NCI-H146 (cell line): ENCODE results near the gene TNXB.
A peak's percentile ranks its signal among the peaks of the same experiment; 100 is the strongest.
"Not testable (repeated sequence)": the region's sequence is repeated elsewhere in the genome, so short reads cannot be mapped to it uniquely, and the experiment has no call there.

Experiments used
- DNase-seq: peaks from one replicate; lab custom pipeline; 2025; lab: John Stamatoyannopoulos, UW

TNXB gene

GRCh38 chr6:32058511-32058963, 50.6 kb downstream of the TNXB start:
- no peak for DNase-seq

GRCh38 chr6:32057966-32058365, 51.2 kb downstream of the TNXB start:
- DNase-seq = no peak

DNA sequence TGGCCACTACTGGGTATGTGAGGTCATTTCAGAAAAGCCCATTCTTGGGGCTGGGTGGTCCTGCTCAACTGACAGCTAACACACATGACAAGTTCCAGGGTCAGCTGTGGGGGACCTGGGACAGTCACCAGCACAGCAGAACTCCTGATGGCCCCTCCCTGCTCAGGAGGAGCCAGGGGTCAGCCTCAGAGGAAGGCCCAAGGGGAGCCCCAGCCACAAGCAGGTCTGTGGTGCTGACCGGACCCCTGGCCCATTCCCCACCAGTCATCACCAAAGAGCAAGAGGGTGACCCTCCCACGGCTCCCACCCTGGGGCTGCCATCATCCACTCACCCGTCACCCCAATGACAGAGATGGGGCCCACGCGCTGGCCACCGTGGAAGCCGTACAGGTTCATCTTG, 52.9 kb downstream of the TNXB start:
- DNase-seq = no peak

GRCh38 chr6:32055756-32056155, 53.4 kb downstream of the TNXB start:
- DNase-seq = not testable (repeated sequence)

DNA sequence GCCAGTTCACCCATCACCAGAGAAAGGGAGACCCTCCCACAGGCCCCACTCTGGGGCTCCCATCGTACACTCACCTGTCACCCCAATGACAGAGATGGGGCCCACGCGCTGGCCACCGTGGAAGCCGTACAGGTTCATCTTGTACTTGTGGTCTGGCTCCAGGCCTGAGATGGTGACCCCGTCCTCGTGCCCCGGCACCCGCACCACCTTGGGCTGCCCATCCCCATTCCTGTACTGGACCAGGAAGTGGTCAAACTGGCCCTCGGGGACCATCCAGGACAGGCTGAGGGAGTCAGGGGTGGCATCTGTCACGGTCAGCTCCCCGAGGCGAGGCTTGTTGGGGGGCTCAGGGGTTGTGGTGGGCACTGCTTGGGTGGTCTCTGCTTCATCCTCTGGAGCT, 55.8 kb downstream of the TNXB start:
- not testable (repeated sequence) for DNase-seq

- not testable (repeated sequence) for DNase-seq
Observed at GRCh38 chr6:32052626-32053025, 56.5 kb downstream of the TNXB start.

GRCh38 chr6:32050562-32050961, 58.6 kb downstream of the TNXB start:
- no peak for DNase-seq

GRCh38 chr6:32049736-32050135, 59.4 kb downstream of the TNXB start:
- DNase-seq = not testable (repeated sequence)

- not testable (repeated sequence) for DNase-seq
Observed at GRCh38 chr6:32049149-32049548, 60.0 kb downstream of the TNXB start.

GRCh38 chr6:32047855-32048766, 61.0 kb downstream of the TNXB start:
- peak; percentile 36 for DNase-seq

DNA sequence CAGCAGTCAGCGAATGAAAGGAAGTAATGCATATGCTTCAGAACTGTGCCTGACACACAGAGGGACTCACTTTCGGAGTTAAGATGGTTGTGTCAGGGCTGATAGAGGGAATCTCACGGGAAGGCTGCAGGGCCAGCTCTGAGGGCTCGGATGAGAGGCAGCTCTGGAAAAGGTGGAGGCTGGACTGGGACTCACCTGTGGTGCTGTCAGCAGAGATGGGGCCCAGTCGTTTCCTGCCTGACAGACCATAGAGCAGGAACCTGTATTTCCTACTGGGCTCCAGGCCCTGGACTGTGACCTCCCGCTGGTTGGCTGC, 61.6 kb downstream of the TNXB start:
- DNase-seq = no peak

DNA sequence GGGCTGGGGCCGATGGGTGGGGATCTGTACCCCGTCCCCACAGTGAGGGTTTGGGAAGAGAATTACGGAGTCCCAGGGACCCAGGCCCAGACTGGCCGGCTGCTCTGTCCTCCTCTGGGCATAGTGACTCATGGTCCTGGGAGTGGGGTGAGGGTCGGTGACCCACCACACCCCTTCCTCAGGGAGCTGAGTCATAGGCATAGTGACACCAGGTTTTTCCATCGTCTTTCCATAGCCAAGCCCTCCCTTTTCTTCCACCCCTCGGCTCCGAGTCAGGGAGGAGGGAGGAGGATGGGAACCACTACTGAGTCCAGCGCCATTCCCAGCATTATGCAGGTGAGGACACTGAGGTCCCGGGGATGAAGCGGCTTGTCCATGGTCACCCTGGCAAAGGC, 62.1 kb downstream of the TNXB start:
- no peak for DNase-seq

DNA sequence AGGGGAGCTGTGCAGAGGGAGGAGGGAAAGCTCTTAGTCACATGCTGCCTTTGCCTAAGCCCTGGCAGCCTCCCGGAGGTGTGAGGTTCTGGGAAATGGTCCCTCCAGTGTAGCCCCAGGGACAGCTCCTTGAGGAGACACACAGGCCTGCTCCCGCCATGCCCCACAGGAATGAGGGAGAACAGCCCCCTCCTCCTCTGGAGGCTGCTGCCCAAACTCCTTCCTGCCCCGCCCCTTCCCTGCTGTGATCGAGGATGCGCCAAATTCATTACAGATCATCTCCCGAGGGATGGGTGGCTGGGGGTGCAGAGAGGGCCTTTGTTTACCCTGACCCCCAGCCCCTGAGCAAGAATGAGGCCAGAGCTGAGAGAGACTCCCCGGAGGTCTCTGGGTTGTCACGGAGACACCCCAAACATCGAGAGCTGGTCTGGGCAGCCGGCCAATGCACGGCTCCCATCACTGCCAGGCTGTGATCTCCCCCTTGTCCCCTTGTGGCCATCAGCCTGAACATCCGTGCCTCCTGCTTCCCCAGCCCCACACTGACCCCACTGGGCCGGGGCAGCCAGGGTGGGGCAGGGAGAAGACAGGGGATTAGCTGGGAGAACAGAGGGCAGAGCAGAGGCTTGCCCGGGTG, 62.6 kb downstream of the TNXB start:
- peak; percentile 8 for DNase-seq

DNA sequence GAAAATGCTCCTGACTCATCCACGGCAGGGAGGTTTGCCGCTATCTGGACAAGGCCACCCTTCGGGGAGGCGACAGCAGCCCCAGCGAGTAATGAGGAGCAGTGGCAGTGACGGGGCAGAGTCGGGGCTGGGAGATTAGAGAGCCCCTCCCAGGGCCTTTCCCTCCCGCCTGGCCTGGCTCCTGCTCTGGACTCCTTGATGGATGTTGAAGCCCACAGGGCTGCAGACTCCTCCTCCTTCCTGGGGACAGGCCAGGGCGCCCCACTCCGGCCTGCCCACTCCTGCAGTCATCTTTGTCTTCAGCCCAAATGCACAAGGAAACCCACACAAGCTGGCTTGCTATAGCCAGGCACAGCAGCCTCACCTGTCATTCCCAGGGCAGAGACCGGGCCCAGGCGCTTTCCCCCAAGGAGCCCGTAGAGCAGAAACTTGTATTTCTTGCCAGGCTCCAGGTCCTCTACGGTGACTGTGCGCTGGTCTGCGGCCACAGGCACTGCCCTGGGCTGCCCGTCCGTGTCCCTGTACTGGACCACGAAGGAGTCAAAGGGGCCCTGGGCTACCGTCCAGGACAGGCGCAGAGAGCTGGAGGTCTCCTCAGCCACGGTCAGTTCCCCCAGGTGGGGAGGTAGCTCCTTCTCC, 63.2 kb downstream of the TNXB start:
- no peak for DNase-seq

GRCh38 chr6:32044916-32045315, 64.2 kb downstream of the TNXB start:
- not testable (repeated sequence) for DNase-seq

GRCh38 chr6:32043589-32044380, 65.4 kb downstream of the TNXB start:
- not testable (repeated sequence) for DNase-seq

- DNase-seq = not testable (repeated sequence)
Observed at GRCh38 chr6:32042276-32042675, 66.9 kb downstream of the TNXB start.

DNA sequence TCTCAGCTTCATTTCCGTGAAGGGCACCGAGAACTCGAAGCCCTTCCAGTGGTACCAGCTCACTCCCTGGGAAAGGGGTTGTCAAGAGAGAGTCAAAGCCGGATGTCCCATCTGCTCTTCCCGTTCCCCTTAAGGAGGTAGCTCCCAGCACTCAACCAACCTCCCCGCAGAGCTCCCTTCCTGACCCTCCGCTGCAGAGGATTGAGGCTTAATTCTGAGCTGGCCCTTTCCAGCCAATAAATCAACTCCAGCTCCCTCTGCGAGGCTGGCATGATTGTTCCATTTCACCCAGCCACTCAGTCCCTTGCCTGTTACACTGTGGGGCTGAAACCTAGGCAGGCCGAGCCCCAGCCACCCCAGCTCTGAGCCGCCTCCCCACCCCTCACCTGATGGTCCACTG, 67.8 kb downstream of the TNXB start:
- DNase-seq = not testable (repeated sequence)

DNA sequence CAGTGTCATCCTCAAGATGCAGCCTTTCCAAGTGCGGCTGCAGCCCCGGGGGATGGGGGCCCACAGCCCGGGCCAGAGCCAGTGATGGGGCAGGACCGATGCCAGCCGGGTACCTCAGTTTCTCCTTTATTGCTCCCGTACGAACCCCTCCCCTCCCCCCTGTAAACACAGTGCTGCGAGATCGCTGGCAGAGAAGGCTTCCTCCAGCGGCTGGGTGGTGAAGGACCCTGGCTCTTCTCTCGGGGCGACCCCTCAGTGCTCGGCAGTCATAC, 68.2 kb downstream of the TNXB start:
- not testable (repeated sequence) for DNase-seq

DNA sequence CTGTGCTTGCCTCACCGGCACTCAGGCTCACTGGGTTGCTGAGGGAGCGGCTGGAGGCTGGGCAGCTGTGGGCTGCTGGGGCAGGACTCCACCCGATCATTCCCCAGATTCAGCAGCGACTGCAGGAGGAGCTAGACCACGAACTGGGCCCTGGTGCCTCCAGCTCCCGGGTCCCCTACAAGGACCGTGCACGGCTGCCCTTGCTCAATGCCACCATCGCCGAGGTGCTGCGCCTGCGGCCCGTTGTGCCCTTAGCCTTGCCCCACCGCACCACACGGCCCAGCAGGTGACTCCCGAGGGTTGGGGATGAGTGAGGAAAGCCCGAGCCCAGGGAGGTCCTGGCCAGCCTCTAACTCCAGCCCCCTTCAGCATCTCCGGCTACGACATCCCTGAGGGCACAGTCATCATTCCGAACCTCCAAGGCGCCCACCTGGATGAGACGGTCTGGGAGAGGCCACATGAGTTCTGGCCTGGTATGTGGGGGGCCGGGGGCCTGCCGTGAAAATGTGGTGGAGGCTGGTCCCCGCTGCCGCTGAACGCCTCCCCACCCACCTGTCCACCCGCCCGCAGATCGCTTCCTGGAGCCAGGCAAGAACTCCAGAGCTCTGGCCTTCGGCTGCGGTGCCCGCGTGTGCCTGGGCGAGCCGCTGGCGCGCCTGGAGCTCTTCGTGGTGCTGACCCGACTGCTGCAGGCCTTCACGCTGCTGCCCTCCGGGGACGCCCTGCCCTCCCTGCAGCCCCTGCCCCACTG, 68.7 kb downstream of the TNXB start:
- DNase-seq = not testable (repeated sequence)
